KOPT-K1 (cell line): ENCODE data around the gene KANK2.
"Not testable (repeated sequence)": the region's sequence is repeated elsewhere in the genome, so short reads cannot be mapped to it uniquely, and the experiment has no call there.

Experiments
- H3K27ac ChIP-seq: fragments of 200-600 bp; sonication (generic); 2 replicates; pipeline ENCODE4 v1.5.1; 2016; ENCODE audit warnings: antibody characterized with exemption, mild to moderate bottlenecking, low read depth, low read length; ENCODE audit not compliant: poor library complexity, severe bottlenecking
- H3K36me3 ChIP-seq: fragments of 200-600 bp; sonication (generic); 2 replicates; pipeline ENCODE4 v1.5.1; 2017; ENCODE audit warnings: antibody characterized with exemption, mild to moderate bottlenecking, low read length, moderate library complexity; ENCODE audit not compliant: insufficient read depth
- H3K9me3 ChIP-seq: fragments of 200-600 bp; sonication (generic); 2 replicates; pipeline ENCODE4 v1.5.1; 2017; ENCODE audit warnings: antibody characterized with exemption, low read length, mild to moderate bottlenecking; ENCODE audit not compliant: insufficient read depth, poor library complexity, severe bottlenecking

The KANK2 gene

GRCh38 chr19:11194656-11195558 lies 2.4 kb downstream of the KANK2 start:
- no peaks in the 10 kb centered on the region for H3K36me3 ChIP-seq
- no peaks in the 10 kb centered on the region for H3K9me3 ChIP-seq
- no peak overlapping the region for H3K27ac ChIP-seq

DNA sequence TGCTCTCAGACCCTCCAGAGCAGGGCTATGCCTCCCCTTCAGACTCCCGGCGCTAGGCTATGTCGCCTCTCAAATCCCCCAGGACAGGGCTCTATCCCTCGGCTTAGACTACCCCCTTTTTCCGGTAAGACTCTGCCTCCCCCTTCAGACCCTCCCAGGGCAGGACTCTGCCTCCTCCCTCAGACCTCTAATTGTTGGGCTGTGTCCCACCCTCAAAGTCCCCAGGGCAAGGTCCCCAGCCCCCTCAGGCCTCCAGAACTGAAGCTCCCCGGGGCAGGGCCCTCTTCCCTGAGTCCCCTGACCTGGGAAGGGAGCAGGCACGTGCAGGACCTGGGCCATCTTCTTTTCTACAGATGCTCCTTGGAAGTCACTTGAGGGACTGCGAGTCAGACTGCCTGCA lies 3.2 kb downstream of the KANK2 start:
- no peak overlapping the region for H3K27ac ChIP-seq
- no peaks in the 10 kb centered on the region for H3K9me3 ChIP-seq
- no peaks in the 10 kb centered on the region for H3K36me3 ChIP-seq

GRCh38 chr19:11192957-11193939 lies 4.1 kb downstream of the KANK2 start:
- Histone ChIP-seq H3K36me3 (no peaks in the 10 kb centered on the region), H3K9me3 (no peaks in the 10 kb centered on the region), H3K27ac (no peak overlapping the region)

GRCh38 chr19:11191934-11192333 lies 5.4 kb downstream of the KANK2 start:
- no peak overlapping the region for H3K27ac ChIP-seq
- H3K36me3 ChIP-seq: no peaks in the 10 kb centered on the region
- no peaks in the 10 kb centered on the region for H3K9me3 ChIP-seq

- no peak overlapping the region for H3K27ac ChIP-seq
- H3K9me3 ChIP-seq: no peaks in the 10 kb centered on the region
- no peaks in the 10 kb centered on the region for H3K36me3 ChIP-seq
These were observed 6.0 kb downstream of the KANK2 start for GRCh38 chr19:11191273-11191755.

GRCh38 chr19:11190501-11190900 lies 6.8 kb downstream of the KANK2 start:
- H3K27ac ChIP-seq: no peak overlapping the region
- H3K36me3 ChIP-seq: no peaks in the 10 kb centered on the region
- no peaks in the 10 kb centered on the region for H3K9me3 ChIP-seq

DNA sequence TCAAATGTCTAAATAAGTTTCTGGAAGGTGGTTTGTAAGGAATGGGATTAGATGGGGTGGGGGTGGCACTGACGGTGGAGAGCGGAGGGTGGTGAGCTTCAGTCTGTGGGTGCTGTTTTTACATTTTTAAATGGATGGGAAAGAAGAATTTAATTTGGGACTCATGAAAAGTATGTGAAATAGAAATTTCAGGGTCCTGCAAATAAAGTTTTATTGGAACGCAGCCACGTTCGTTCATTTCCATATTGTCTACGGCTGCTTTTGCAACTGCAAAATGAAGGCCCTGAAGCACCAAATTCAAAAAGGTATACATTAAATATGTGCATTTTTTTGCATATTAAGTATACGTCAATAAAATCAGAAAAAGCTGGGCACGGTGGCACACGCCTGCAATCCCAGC lies 9.9 kb downstream of the KANK2 start:
- H3K9me3 ChIP-seq: no peaks in the 10 kb centered on the region
- no peak overlapping the region for H3K27ac ChIP-seq
- no peaks in the 10 kb centered on the region for H3K36me3 ChIP-seq

- H3K27ac ChIP-seq: no peak overlapping the region
- H3K9me3 ChIP-seq: no peaks in the 10 kb centered on the region
- H3K36me3 ChIP-seq: no peaks in the 10 kb centered on the region
These were observed 14.4 kb downstream of the KANK2 start for GRCh38 chr19:11182994-11183393.

DNA sequence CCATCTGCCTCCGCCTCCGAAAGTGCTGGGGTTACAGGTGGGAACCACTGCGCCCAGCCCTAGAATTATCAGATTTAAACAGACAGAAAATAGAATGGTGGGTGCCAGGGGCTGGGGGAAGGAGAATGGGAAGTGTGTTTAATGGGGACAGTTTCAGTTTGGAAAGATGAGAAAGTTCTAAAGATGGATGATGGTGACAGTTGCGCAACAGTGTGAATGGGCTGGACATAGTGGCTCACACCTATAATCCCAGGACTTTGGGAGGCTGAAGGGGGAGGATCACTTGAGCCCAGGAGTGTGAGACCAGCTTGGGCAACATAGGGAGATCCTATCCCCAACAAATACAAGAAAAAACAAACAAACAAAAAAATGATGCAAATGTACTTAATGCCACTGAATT lies 15.9 kb downstream of the KANK2 start:
- H3K9me3 ChIP-seq: no peaks in the 10 kb centered on the region
- H3K27ac ChIP-seq: no peak overlapping the region
- H3K36me3 ChIP-seq: no peaks in the 10 kb centered on the region

- not testable (repeated sequence) for H3K27ac ChIP-seq, H3K36me3 ChIP-seq, H3K9me3 ChIP-seq
These were observed 16.4 kb downstream of the KANK2 start for GRCh38 chr19:11180975-11181374.

GRCh38 chr19:11180346-11180745 lies 17.0 kb downstream of the KANK2 start:
- no peak overlapping the region for H3K27ac ChIP-seq
- H3K36me3 ChIP-seq: no peaks in the 10 kb centered on the region

DNA sequence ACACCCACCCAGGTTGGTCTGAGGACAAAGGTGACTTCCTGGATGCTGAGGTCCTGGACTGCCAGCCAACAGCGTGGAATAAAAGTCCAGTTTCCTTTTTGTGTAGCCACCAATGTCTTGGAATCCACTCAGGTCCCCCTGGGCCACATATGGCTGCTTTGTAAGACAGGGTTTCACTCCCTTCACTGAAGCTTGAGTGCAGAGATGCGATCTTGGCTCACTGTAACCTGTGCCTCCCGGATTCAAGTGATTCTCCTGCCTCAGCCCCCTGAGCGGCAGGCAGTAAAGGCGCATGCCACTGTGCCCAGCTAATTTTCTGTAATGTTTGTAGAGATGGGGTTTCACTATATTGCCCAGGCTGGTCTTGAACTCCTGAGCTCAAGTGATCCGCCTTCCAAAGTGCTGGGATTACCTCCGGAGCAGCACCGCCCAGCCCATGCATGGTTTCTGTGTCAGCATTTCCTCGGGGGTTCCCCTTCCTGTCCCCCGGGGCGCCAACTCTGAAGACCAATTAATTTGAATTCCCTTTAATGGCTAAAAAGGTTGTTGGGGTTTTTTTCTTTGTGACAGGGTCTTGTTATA lies 17.5 kb downstream of the KANK2 start:
- Histone ChIP-seq H3K27ac (no peak overlapping the region), H3K36me3 (no peaks in the 10 kb centered on the region), H3K9me3 (no peaks in the 10 kb centered on the region)

More at GRCh38 chr19:11180346-11180745, 17.0 kb downstream of the KANK2 start:
- no peaks in the 10 kb centered on the region for H3K9me3 ChIP-seq

GRCh38 chr19:11179145-11179465 lies 18.2 kb downstream of the KANK2 start:
- H3K36me3 ChIP-seq, H3K27ac ChIP-seq, H3K9me3 ChIP-seq: not testable (repeated sequence)

- H3K36me3 ChIP-seq: no peaks in the 10 kb centered on the region
- no peak overlapping the region for H3K27ac ChIP-seq
- no peaks in the 10 kb centered on the region for H3K9me3 ChIP-seq
These were observed 19.8 kb downstream of the KANK2 start for GRCh38 chr19:11177592-11177991.
